Measurements from ENCODE around the gene KCTD11. TPM values are rescaled to one million over a fixed set of nuclear protein-coding genes. Genes with fewer than 3 reads are reported as not detected.
A peak's percentile ranks its signal among the peaks of the same experiment; 100 is the strongest.

KCTD11 gene
- total and polyA plus RNA-seq, 2 of the 13 experiments (the other 11 are each of a cell fraction or from before 2014, with no cell fraction given), result 1.6 to 2.6 TPM

GRCh38 chr17:7329374-7329996 is 22.5 kb upstream of the KCTD11 start (continued):
- TF ChIP-seq POLR2AphosphoS2 (IDR thresholded peaks at IDR 0.05; ENCODE audit: low read depth, low read length) (no peak), FOXJ3 (CRISPR knock-in tag; IDR thresholded peaks at IDR 0.05; ENCODE audit: borderline replicate concordance) (no peak), GLI4 (CRISPR knock-in tag; IDR thresholded peaks at IDR 0.05; ENCODE audit: borderline replicate concordance) (no peak), ATF1 (CRISPR knock-in tag; IDR thresholded peaks at IDR 0.05) (no peak), ZBTB10 (CRISPR knock-in tag; IDR thresholded peaks at IDR 0.05; ENCODE audit: borderline replicate concordance) (peak; percentile 51; the same call in 1 of the 2 replicates), ZFP82 (CRISPR knock-in tag; IDR thresholded peaks at IDR 0.05; ENCODE audit: borderline replicate concordance) (0 out of 2 replicates have a peak, but pooled peaks have one; percentile 22), GRHL1 (CRISPR knock-in tag; conservative IDR thresholded peaks at IDR 0.05) (no peak), REPIN1 (CRISPR knock-in tag; IDR thresholded peaks at IDR 0.05; ENCODE audit: borderline replicate concordance, low read depth) (no peak; the same call in 1 of the 2 replicates), ZNF17 (CRISPR knock-in tag; IDR thresholded peaks at IDR 0.05) (no peak), SATB2 (CRISPR knock-in tag; IDR thresholded peaks at IDR 0.05) (no peak), TSC22D2 (CRISPR knock-in tag; IDR thresholded peaks at IDR 0.05; ENCODE audit: borderline replicate concordance) (no peak; the same call in 1 of the 2 replicates), SALL1 (CRISPR knock-in tag; IDR thresholded peaks at IDR 0.05) (peak; percentile 48; the same call in 1 of the 2 replicates), ZNF709 (CRISPR knock-in tag; IDR thresholded peaks at IDR 0.05) (no peak)
- TF ChIP-seq, protein P1, sequence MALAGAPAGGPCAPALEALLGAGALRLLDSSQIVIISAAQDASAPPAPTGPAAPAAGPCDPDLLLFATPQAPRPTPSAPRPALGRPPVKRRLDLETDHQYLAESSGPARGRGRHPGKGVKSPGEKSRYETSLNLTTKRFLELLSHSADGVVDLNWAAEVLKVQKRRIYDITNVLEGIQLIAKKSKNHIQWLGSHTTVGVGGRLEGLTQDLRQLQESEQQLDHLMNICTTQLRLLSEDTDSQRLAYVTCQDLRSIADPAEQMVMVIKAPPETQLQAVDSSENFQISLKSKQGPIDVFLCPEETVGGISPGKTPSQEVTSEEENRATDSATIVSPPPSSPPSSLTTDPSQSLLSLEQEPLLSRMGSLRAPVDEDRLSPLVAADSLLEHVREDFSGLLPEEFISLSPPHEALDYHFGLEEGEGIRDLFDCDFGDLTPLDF (CRISPR knock-in tag; IDR thresholded peaks at IDR 0.05), result peak; percentile 81
- TF ChIP-seq, protein P2, sequence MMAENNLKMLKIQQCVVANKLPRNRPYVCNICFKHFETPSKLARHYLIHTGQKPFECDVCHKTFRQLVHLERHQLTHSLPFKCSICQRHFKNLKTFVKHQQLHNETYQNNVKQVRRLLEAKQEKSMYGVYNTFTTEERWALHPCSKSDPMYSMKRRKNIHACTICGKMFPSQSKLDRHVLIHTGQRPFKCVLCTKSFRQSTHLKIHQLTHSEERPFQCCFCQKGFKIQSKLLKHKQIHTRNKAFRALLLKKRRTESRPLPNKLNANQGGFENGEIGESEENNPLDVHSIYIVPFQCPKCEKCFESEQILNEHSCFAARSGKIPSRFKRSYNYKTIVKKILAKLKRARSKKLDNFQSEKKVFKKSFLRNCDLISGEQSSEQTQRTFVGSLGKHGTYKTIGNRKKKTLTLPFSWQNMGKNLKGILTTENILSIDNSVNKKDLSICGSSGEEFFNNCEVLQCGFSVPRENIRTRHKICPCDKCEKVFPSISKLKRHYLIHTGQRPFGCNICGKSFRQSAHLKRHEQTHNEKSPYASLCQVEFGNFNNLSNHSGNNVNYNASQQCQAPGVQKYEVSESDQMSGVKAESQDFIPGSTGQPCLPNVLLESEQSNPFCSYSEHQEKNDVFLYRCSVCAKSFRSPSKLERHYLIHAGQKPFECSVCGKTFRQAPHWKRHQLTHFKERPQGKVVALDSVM (CRISPR knock-in tag; IDR thresholded peaks at IDR 0.05), result no peak
- TF ChIP-seq, protein P3, sequence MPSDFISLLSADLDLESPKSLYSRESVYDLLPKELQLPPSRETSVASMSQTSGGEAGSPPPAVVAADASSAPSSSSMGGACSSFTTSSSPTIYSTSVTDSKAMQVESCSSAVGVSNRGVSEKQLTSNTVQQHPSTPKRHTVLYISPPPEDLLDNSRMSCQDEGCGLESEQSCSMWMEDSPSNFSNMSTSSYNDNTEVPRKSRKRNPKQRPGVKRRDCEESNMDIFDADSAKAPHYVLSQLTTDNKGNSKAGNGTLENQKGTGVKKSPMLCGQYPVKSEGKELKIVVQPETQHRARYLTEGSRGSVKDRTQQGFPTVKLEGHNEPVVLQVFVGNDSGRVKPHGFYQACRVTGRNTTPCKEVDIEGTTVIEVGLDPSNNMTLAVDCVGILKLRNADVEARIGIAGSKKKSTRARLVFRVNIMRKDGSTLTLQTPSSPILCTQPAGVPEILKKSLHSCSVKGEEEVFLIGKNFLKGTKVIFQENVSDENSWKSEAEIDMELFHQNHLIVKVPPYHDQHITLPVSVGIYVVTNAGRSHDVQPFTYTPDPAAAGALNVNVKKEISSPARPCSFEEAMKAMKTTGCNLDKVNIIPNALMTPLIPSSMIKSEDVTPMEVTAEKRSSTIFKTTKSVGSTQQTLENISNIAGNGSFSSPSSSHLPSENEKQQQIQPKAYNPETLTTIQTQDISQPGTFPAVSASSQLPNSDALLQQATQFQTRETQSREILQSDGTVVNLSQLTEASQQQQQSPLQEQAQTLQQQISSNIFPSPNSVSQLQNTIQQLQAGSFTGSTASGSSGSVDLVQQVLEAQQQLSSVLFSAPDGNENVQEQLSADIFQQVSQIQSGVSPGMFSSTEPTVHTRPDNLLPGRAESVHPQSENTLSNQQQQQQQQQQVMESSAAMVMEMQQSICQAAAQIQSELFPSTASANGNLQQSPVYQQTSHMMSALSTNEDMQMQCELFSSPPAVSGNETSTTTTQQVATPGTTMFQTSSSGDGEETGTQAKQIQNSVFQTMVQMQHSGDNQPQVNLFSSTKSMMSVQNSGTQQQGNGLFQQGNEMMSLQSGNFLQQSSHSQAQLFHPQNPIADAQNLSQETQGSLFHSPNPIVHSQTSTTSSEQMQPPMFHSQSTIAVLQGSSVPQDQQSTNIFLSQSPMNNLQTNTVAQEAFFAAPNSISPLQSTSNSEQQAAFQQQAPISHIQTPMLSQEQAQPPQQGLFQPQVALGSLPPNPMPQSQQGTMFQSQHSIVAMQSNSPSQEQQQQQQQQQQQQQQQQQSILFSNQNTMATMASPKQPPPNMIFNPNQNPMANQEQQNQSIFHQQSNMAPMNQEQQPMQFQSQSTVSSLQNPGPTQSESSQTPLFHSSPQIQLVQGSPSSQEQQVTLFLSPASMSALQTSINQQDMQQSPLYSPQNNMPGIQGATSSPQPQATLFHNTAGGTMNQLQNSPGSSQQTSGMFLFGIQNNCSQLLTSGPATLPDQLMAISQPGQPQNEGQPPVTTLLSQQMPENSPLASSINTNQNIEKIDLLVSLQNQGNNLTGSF (CRISPR knock-in tag; IDR thresholded peaks at IDR 0.05), result no peak
